Measurements from ENCODE around the gene CDCA7. TPM values are rescaled to one million over a fixed set of nuclear protein-coding genes. Genes with fewer than 3 reads are reported as not detected.

CDCA7 gene
- total and polyA plus RNA-seq, 3 donors from 2014 or later, result 10.8 to 14.6 (median 10.8) TPM

DNA sequence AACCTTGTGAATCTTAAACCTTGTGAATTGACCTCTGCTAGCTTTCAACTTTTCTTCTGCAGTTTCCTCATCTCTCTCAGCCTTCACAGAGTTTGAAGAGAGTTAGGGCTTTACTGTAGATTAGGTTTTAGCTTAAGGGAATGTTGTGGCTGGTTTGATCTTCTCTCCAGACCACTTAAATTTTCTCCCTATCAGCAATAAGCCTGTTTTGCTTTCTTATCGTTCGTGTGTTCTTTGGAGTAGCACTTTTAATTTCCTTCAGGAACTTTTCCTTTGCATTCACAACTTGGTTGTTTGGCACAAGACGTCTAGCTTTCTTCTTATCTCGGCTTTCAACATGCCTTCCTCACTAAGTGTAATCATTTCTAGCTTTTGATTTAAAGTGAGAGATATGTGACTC lies 2.8 kb upstream of the CDCA7 start:
- TF ChIP-seq, protein P1, sequence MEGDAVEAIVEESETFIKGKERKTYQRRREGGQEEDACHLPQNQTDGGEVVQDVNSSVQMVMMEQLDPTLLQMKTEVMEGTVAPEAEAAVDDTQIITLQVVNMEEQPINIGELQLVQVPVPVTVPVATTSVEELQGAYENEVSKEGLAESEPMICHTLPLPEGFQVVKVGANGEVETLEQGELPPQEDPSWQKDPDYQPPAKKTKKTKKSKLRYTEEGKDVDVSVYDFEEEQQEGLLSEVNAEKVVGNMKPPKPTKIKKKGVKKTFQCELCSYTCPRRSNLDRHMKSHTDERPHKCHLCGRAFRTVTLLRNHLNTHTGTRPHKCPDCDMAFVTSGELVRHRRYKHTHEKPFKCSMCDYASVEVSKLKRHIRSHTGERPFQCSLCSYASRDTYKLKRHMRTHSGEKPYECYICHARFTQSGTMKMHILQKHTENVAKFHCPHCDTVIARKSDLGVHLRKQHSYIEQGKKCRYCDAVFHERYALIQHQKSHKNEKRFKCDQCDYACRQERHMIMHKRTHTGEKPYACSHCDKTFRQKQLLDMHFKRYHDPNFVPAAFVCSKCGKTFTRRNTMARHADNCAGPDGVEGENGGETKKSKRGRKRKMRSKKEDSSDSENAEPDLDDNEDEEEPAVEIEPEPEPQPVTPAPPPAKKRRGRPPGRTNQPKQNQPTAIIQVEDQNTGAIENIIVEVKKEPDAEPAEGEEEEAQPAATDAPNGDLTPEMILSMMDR (IDR thresholded peaks at IDR 0.05), result no peak
- no peak for TF ChIP-seq POLR2A (IDR thresholded peaks at IDR 0.05)
- Histone ChIP-seq H3K4me3 (no peak overlapping the region), H3K27ac (no peak overlapping the region), H3K9me3 (no peaks in the 10 kb centered on the region), H3K36me3 (ENCODE audit: low read depth, missing control alignments) (no peaks in the 10 kb centered on the region), H3K27me3 (no peaks in the 10 kb centered on the region), H3K4me1 (no peaks in the 10 kb centered on the region)
- intact Hi-C loops (cut with DNase I; ENCODE audit: low total_unique reads), result no loop called here
- 48 to 54% methylated on average over 4 of the region's 4 CpGs for WGBS, 2 donors
- DNase-seq, result no peak

DNA sequence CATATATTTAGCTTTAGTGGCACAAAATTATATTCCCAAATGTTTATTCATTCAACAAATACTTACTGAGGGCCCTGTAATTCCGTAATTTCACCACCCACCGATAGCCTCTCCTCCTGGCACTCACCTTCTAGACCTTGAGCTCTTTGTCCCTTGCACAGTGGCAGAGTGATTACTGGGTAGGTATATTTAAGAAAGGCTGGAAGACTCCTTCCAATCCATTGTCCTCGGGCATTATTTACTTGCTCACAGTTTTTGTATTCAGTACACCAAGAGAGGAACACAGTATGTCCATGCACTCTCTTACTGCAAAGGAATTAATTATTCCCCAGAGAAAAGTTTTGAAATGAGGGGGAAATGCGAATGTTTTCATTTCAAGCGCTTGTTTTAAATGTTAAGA lies 1.1 kb upstream of the CDCA7 start:
- no peak for TF ChIP-seq POLR2A (IDR thresholded peaks at IDR 0.05)
- TF ChIP-seq, protein P1 (IDR thresholded peaks at IDR 0.05), result no peak
- H3K9me3 ChIP-seq, result no peaks in the 10 kb centered on the region
- intact Hi-C loops (cut with DNase I; ENCODE audit: low total_unique reads), result no loop called here
- no peak for DNase-seq
- no peaks in the 10 kb centered on the region for H3K36me3 ChIP-seq (ENCODE audit: low read depth, missing control alignments)
- H3K27ac ChIP-seq, result no peak overlapping the region
- H3K27me3 ChIP-seq, result no peaks in the 10 kb centered on the region
- no peak overlapping the region for H3K4me3 ChIP-seq
- H3K4me1 ChIP-seq, result no peaks in the 10 kb centered on the region
- WGBS, 2 donors, result 32 to 36% methylated on average over 5 of the region's 5 CpGs

DNA sequence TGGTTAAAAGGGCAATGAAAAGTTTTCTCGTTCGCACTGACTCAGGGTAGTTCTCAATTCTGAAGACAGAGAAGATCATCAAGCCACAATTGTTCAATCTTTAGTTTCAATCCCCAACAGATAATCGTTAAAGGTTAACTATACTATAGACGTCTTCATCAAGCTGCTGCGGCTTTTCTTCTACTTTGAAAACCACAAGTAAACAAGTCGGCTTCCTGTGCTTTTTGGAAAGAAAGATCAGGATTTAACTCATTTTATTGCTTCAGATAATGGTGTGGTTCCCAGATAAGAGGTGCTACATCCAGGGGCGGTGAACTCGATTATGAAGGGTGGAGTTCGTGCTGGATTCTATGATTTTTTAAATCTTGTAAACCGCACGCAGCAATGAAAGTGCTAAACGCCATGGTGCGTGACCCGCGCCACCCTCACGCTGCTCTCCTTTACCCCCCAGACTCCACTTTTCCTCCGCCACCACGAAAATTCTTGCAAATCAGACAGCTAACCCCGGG lies 545 bp upstream of the CDCA7 start:
- no peak for DNase-seq
- H3K4me1 ChIP-seq, result no peaks in the 10 kb centered on the region
- intact Hi-C loops (cut with DNase I; ENCODE audit: low total_unique reads), result no loop called here
- no peaks in the 10 kb centered on the region for H3K27me3 ChIP-seq
- no peaks in the 10 kb centered on the region for H3K36me3 ChIP-seq (ENCODE audit: low read depth, missing control alignments)
- no peaks in the 10 kb centered on the region for H3K9me3 ChIP-seq
- peak overlapping the region; percentile 61 to 75 for H3K4me3 ChIP-seq
- H3K27ac ChIP-seq, result peak overlapping the region in 1 of 2 donors; percentile 64
- WGBS, 2 donors, result 1 to 2% methylated on average over 19 of the region's 19 CpGs
- TF ChIP-seq, protein P1 (IDR thresholded peaks at IDR 0.05), result no peak
- TF ChIP-seq POLR2A (IDR thresholded peaks at IDR 0.05), result no peak

DNA sequence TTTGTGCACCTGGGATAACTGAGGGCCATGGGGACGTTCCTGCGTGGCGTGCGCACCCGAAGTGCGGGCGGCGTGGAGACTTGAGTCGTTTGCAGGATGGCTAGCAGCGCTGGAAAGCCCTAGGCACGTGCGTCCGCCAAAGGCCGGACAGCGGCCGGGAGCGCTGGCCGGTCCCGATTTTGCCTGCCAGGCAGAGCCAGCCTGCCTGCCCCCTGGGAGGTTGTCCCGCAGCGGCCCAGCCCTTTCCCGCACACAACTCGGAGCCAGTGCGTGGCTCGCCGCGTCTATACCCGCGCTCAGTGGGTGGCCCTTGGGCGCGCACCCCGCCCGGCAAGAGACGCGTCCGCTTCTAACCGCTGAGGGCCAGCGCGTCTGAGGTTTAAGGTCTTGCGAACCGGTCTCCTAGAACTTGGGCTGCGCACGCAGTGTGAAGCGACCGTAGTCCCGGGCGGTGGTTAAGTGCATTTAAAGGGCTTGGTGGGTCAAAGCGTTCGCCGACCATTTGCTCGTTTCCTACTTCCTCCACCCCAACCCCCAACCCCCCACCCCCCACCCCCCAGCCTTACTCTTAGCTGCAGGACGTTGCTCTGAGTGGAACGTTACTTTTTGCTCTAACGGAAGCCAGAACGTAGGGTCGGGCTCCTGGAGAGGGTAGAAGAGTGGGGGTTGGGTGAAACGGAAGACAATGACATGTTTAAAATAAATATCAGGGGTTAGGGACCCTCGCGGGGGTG lies 627 bp downstream of the CDCA7 start:
- H3K36me3 ChIP-seq (ENCODE audit: low read depth, missing control alignments), result no peaks in the 10 kb centered on the region
- H3K4me1 ChIP-seq, result no peaks in the 10 kb centered on the region
- peak overlapping the region; percentile 61 to 75 for H3K4me3 ChIP-seq
- no peaks in the 10 kb centered on the region for H3K27me3 ChIP-seq
- no peaks in the 10 kb centered on the region for H3K9me3 ChIP-seq
- peak overlapping the region; percentile 61 to 64 for H3K27ac ChIP-seq
- WGBS, 2 donors, result 0% methylated on average over 10 to 59 of the region's 59 CpGs
- intact Hi-C loops (cut with DNase I; ENCODE audit: low total_unique reads), result no loop called here
- DNase-seq, result peak; percentile 67
- TF ChIP-seq POLR2A (IDR thresholded peaks at IDR 0.05), result no peak
- TF ChIP-seq, protein P1 (IDR thresholded peaks at IDR 0.05), result no peak

Measured in testis (tissue), 3 donors.